ENCODE measurements around the gene UGT1A8. TPM values are rescaled to one million over a fixed set of nuclear protein-coding genes. Genes with fewer than 3 reads are reported as not detected.

The UGT1A8 gene
- total and polyA plus RNA-seq, 2 donors (not counting 3 experiments of a cell fraction or from before 2014, with no cell fraction given) = not detected

- Histone ChIP-seq H3K36me3 (ENCODE audit: control insufficient read depth in 2 of 2, extremely low read depth in 1 of 2, insufficient read depth in 2 of 2, low read length in 2 of 2) (no peaks in the 10 kb centered on the region), H4K20me1 (replicated peaks; ENCODE audit: control insufficient read depth, extremely low read depth, insufficient read depth, low read length) (no peaks in the 10 kb centered on the region), H3K9ac (replicated peaks; ENCODE audit: extremely low read depth, insufficient read depth, low read length) (no peak within 1 kb of the TSS), H3K4me2 (ENCODE audit: insufficient read depth, low read length) (no peak within 1 kb of the TSS), H3K9me1 (replicated peaks; ENCODE audit: control insufficient read depth, extremely low read depth, insufficient read depth, low read length) (no peaks in the 10 kb centered on the region), H2AFZ (ENCODE audit: low read depth, low read length) (no peak within 1 kb of the TSS), H3K4me3 (replicated peaks in 1 of 3; ENCODE audit: insufficient read depth in 1 of 3, low read depth in 1 of 3, low read length in 3 of 3) (no peak within 1 kb of the TSS), H3K4me1 (ENCODE audit: control insufficient read depth, extremely low read depth, insufficient read depth, low read length) (no peaks in the 10 kb centered on the region), H3K9me3 (replicated peaks; ENCODE audit: control insufficient read depth, insufficient read depth, low read length) (no peaks in the 10 kb centered on the region), H3K79me2 (ENCODE audit: control insufficient read depth, insufficient read depth, low read length) (no peaks in the 10 kb centered on the region), H3K27ac (ENCODE audit: insufficient read depth, low read depth, low read length) (no peak within 1 kb of the TSS), H3K27me3 (ENCODE audit: control insufficient read depth in 2 of 2, insufficient read depth in 2 of 2, low read length in 2 of 2) (no peaks in the 10 kb centered on the region)
- BruUV-seq (replicated peaks) = no TSS peak
- CTCF ChIA-PET = no interaction called here
- DNase-seq (ENCODE audit: low read depth, low spot score) = no peak
- dilution Hi-C loops (cut with MboI; ENCODE audit: extremely low pct_ligation_motif_present, low sequenced_read_pairs) (no loop called here), intact Hi-C loops (cut with micrococcal nuclease) (no loop called here)
- POLR2A ChIA-PET = no interaction called here
- no peak for TF ChIP-seq MAX (IDR thresholded peaks at IDR 0.05; ENCODE audit: insufficient read depth, insufficient read length)
- TF ChIP-seq MYC (IDR thresholded peaks at IDR 0.05; ENCODE audit: low read depth, low read length) = no peak
- no peak for TF ChIP-seq EZH2 (IDR thresholded peaks at IDR 0.05; ENCODE audit: borderline replicate concordance, low read depth, low read length, severe bottlenecking)
- no peak for FAIRE-seq
These were observed 54.1 kb downstream of the UGT1A8 start, which contains the start of gene UGT1A9 for GRCh38 chr2:233671290-233672161. UGT1A9 (plus strand) TSS chr2:233671898; CDS start chr2:233671935, 37 bp downstream.

- no peaks in the 10 kb centered on the region for H3K79me2 ChIP-seq (ENCODE audit: control insufficient read depth, insufficient read depth, low read length)
- intact Hi-C loops (cut with micrococcal nuclease) (no loop called here), dilution Hi-C loops (cut with MboI; ENCODE audit: extremely low pct_ligation_motif_present, low sequenced_read_pairs) (no loop called here)
- no peaks in the 10 kb centered on the region for H3K4me1 ChIP-seq (ENCODE audit: control insufficient read depth, extremely low read depth, insufficient read depth, low read length)
- no peaks in the 10 kb centered on the region for H3K27me3 ChIP-seq (ENCODE audit: control insufficient read depth in 2 of 2, insufficient read depth in 2 of 2, low read length in 2 of 2)
- H3K36me3 ChIP-seq (ENCODE audit: control insufficient read depth in 2 of 2, extremely low read depth in 1 of 2, insufficient read depth in 2 of 2, low read length in 2 of 2) = no peaks in the 10 kb centered on the region
- no peak for FAIRE-seq
- H4K20me1 ChIP-seq (replicated peaks; ENCODE audit: control insufficient read depth, extremely low read depth, insufficient read depth, low read length) = no peaks in the 10 kb centered on the region
- no peaks in the 10 kb centered on the region for H3K9me1 ChIP-seq (replicated peaks; ENCODE audit: control insufficient read depth, extremely low read depth, insufficient read depth, low read length)
- POLR2A ChIA-PET = no interaction called here
- no TSS peak for BruUV-seq (replicated peaks)
- TF ChIP-seq EZH2 (IDR thresholded peaks at IDR 0.05; ENCODE audit: borderline replicate concordance, low read depth, low read length, severe bottlenecking) (no peak), MAX (IDR thresholded peaks at IDR 0.05; ENCODE audit: insufficient read depth, insufficient read length) (no peak), POLR2AphosphoS5 (IDR thresholded peaks at IDR 0.05; ENCODE audit: insufficient read depth, low read depth, low read length) (no peak), CTCF (IDR thresholded peaks at IDR 0.05; ENCODE audit: extremely low read depth in 1 of 2, insufficient read depth in 1 of 2, low read depth in 1 of 2, low read length in 2 of 2) (no peak), FOS (IDR thresholded peaks at IDR 0.05; ENCODE audit: borderline replicate concordance, insufficient read depth, low read length) (no peak), POLR2A (IDR thresholded peaks at IDR 0.05; ENCODE audit: low read depth, low read length) (no peak), JUN (IDR thresholded peaks at IDR 0.05; ENCODE audit: borderline replicate concordance, insufficient read depth, insufficient read length, low read depth) (no peak), MYC (IDR thresholded peaks at IDR 0.05; ENCODE audit: low read depth, low read length) (no peak), GATA2 (IDR thresholded peaks at IDR 0.05; ENCODE audit: insufficient read depth, insufficient read length, low read depth, low read length) (no peak)
- CTCF ChIA-PET = no interaction called here
- no peak overlapping the region for H3K9ac ChIP-seq (replicated peaks; ENCODE audit: extremely low read depth, insufficient read depth, low read length)
- H3K27ac ChIP-seq (ENCODE audit: insufficient read depth, low read depth, low read length) = no peak overlapping the region
- no peak for DNase-seq (ENCODE audit: low read depth, low spot score)
- H3K4me2 ChIP-seq (ENCODE audit: insufficient read depth, low read length) = no peak overlapping the region
- H3K4me3 ChIP-seq (replicated peaks in 1 of 3; ENCODE audit: insufficient read depth in 1 of 3, low read depth in 1 of 3, low read length in 3 of 3) = no peak overlapping the region
- H2AFZ ChIP-seq (ENCODE audit: low read depth, low read length) = no peak overlapping the region
- H3K9me3 ChIP-seq (replicated peaks; ENCODE audit: control insufficient read depth, insufficient read depth, low read length) = no peaks in the 10 kb centered on the region
These were observed 55.5 kb downstream of the UGT1A8 start for GRCh38 chr2:233672886-233673285.

All from endothelial cell of umbilical vein (primary cell).